NOMO-1 (cell line): ENCODE results near the gene RAB30.

Experiments
- DNase-seq, 2 experiments: peaks; one replicate each; lab custom pipeline; 2025; ENCODE audit not compliant: unreplicated experiment in 2 of 2; lab: John Stamatoyannopoulos, UW

RAB30 gene, protein sequence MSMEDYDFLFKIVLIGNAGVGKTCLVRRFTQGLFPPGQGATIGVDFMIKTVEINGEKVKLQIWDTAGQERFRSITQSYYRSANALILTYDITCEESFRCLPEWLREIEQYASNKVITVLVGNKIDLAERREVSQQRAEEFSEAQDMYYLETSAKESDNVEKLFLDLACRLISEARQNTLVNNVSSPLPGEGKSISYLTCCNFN

DNA sequence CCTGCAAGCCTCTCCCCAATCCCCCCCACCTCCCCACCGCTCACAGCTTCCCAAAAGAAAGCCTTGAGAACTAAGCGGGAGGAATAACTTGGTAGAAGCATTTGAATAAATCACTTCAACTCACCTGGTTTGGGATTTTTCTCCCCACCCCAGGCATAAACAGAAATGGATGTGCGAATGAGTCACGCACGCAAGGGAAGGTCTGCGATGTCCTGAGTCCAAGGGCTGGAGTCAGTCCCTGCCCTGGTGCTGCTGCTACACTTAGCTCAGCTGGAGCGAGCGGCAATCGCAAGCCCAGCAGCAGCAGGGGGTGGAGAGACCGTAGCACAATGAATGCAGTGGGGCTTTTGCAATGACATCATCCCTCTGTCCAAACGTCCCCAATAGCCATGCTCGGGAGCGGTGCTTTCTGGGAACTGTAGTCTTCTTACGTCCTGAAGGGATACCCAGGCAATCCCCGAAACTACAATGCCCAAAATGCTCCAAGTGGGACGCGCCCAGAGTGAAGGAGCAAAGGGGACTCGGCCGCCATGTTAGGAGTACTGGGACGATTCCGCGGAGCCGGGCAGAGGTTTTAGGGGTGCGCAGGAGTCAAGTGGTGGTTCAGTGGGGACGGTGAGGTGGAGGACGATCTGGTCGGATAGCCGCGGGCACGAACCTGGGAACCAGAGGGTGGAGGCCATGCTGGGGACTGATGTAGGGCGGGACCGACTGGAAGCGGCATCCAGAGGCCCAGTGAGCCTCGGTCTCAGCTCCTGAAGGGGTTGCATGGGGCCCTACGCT lies at the start of gene RAB30:
Gene RAB30, minus strand, starts transcription at position 331 of the 783 bp plus-strand sequence. CDS start 74,581 bp downstream, outside the sequence.
- DNase-seq, result peak; percentile 94 to 99

DNA sequence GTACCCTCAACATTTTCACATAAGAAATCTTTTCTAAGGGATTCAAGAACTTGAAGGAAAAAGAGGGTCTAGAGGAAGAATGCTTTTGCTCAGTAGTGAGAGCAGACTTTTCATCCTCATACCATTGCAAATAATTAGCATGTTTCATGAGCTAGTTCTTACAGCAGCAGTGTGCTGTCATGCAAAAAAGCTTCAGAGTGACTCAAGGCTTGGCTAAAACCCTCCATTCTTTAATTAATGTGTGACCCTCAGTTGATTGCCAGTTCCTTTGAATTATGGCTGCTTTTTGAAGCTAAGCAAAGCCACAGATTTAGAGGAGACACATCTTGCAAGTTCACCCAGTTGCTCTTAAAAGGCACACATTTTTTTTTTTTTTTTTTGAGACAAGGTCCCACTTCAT lies 48.6 kb upstream of the RAB30 start:
- no peak for DNase-seq

DNA sequence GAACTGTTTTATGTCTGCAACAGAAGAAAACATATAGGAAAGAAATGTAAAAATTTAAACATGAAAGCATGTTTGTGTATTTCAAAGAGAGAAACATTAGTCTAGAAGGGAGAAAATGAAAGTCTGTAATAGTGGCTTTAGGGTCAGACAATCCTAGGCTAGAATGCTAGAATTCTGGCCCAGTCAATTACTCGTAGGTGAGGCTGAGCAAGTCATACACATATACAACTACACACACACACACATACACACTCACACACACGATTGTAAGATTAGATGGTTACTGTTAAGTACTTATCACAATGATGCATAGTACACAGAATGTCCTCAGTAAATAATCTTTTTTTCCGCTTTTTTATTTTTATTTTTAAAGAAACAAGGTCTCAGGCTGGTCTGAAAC lies 47.5 kb upstream of the RAB30 start:
- DNase-seq, result no peak

DNA sequence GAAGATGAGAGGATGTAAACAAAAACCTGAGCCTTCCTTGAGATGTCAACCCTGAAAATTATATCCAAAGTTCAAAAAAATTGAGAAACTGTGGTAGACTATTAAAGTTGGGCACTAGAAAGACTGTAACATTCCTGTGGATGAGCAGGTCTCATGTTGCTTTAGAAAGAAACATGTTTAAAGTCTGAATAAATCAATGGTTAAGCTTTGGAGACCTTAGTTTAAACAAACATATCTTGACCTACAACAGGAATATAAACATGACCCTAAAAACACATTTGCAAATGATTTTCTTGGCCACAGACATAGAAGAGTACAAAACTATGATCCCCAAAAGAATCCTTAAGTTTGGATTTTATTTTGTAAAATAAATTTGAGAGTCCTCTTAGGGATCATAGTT lies 47.1 kb upstream of the RAB30 start:
- DNase-seq, result no peak

DNA sequence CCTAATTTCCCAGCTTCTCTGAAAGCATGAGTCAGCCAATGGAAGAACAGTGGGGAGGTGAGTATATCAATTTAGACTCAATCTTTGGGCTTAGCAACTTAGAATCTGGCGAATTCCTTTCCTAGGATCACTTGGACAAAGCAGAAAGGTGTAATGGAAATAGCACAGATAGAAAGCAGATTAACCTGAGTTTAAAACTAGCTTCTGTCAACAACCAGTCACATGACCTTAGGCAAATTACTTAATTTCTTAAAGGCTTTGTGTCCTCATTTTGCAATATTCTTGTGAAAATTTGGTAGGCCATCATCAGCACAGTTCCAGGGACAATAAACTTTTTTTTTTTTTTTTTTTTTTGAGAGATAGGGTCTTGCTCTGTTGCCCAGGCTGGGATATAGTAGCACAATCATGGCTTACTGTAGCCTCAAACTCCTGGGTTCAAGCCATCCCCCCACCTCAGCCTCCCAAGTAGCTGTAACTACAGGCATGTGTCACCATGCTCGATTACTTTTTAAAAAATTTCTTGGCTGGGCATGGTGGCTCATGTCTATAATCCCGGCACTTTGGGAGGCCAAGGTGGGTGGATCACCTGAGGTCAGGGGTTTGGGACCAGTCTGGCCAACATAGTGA lies 44.4 kb upstream of the RAB30 start:
- DNase-seq, result peak in 1 of 2 experiments; percentile 19

DNA sequence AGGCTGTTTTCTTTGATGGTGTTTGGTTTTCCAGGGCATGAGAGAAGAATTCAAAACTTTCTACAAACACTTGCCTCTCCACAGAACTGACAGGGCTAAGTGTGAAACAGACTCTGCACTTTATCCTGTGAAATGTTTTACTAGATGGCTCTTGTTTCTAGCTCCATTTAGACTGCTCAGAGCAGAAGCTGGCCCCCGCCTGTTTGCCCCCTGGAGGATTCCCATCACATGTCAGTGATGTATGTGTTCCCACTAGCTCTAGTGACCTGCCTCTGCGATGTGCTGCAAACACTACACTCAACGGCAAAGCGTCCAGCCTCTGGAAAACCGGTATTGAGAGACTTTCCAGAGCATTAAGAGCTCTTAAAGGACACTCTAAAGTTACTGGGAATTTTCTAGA lies 43.9 kb upstream of the RAB30 start:
- DNase-seq, result no peak

DNA sequence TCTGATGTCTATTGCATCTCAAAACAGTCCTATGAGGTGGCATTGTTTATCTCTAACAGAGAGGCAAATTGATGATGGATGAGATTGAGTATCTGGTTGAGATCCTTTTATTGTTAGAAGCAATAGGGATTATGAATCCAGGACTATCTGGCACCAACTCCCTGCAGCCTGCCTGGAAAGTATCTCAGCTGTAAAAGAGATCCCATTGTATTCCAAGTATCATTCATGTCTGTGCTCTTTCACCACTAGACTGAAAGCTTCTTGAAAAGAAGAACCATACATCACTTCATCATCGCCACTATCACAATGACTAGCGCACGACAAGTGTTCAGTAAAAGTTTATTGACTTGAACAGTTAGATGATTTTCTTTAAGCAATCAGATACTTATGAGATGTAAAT lies 43.3 kb upstream of the RAB30 start:
- no peak for DNase-seq

DNA sequence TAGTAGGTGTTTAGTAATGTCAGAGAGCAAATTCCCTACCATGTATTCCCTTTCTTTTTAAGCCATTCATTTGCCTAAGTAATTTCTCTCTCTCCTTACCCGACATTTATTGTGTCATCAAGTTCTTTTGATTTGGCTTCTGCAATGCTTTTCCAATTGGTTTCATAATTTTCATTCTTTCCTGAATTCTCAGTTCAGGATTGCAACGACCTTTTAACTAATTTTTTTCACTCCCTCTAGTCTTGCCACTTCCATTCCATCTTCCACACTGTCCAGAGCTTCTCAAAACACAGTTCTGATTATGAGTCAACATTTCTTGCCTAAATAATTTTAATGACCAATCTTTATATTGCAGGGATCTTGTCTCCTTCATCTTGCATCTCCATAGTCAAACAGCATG lies 41.2 kb upstream of the RAB30 start:
- no peak for DNase-seq

DNA sequence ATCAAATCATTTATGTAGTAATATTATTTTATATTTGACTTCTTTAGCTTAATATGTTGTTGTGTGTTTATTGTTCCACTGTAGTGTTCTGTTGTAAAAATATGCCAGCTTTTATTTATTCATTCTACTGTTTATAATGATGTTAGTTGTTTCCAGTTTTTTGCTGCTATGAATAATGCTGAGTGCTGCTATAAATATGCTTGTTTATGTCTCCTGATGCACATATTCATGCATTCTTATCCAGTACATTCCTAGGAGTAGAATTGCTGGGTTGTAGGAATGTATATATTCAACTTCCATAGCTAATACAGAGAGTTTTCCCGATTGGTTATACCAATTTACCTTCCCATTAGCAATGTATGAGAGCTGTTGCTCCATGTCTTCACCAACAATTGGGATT lies 33.5 kb upstream of the RAB30 start:
- no peak for DNase-seq

DNA sequence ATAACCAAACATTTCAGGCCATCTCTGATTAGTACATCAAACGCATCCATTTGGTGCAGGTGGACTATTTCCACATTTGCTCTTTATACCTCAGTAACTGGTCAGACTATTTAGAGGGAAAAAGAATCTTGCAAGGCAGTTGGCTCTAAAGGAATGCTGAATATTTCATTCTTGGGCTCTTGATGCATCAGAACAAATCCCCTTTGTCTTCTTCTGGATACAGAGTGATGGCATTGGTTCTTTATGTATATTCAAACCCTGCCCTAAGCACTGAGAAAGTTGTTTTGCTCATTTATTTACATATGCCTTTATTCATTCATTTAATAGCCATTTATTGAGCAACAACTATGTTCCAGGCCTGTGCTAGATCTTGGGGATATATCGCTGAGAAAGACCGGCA lies 31.1 kb upstream of the RAB30 start:
- DNase-seq, result no peak

DNA sequence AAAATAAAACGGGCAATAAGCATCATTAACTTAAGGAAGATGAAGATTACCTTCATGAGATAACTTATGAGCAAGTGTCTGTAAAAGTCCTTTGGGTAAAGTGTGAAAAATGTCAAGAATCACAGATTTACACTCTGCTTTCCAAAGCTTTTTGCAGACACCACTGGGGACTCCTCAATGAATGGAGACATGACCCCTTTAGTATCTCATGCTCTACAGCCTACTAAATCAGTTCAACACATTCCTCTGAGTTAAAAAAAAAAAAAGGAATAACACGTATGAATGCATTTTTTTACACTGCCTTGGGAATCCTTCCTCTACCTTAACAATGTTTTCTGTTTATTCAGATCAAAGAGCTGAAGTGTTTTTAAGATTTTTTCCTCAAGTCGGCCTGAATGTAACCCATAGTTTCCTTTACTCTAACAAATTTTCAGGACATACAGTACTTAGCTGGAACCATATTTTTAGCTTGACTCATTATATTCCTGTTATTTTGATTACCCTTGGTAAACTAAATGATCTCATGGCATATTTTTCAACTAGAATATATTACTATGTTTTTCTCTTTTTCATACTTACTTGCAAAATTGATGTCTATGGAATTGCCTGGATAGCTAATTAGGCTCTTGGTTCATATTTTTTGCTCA lies 25.9 kb upstream of the RAB30 start:
- DNase-seq, result no peak

DNA sequence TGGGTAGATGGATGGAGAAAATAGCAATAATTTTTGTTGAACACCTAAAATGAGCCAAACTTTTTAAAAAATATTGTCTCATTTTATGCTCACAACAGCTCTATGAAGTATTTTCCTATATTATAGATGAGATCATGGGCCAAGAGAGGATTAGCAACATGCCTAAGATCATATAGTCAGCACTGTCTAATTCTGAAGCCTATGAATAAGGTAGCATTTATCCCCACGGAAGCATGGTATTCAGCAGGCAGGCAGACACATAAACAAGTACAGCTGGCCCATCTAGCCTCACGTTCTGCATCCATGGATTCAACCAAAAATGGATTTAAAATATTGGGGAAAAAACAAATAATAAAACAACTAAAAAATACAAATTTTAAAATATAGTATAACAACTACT lies 21.9 kb upstream of the RAB30 start:
- DNase-seq, result no peak

DNA sequence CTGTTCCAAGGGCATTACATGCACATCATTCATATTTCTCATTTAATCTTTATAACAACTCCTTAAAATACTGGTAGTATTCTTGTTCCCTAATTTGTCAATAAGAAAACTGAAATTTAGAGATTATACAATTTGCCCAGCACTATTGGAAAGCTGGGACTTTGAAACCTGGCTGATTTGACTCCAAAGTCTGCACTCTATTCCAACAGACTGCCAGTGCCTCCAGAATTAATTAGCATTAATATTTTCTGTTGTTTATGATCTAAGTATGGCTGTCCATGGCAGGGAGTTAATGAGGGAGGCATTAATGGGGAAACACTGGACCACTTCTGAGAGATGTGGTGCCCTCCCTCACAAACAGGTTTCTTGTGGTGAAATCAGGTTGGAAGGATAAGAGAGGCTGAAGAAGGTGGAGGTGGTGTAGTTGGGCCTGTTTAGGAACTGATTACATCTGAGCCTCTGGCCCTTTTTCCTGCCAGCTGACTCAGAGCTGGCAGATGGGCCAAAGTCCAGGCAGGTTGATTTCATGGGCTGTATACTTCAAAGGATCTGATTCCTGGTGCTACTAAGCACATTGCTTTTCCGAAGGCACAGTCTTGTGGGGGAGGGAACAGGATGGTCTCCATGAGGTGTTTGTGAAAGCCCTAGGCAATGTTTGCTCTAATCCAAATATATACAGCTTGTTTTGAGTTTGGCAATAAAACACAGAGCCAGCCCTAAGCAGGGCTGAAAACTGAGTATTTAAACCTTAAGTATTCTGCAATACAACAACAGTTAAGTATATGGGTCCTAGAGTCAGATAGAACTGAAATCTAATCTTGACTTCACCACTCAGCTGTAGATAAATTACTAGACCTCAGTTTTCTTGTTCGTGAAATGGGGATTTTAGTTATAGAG lies 21.0 kb upstream of the RAB30 start:
- no peak for DNase-seq

DNA sequence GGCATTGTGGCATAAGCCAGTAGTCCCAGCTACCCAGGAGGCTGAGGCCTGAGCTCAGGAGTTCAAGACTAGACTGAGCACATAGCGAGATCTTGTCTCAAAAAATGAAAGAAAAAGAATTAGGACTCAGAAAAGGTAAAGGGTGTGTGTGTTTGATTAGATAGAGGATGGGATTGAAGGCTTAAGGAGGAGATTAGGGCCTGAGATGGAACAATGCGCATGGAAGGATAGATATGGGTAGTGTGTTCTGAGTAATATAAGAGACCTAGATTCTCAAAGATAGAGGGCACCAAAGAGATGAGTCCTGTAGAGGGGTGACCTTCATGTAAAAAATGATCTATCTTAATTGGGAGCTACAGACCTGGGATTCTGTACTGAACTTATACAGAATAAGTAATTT lies 17.3 kb upstream of the RAB30 start:
- no peak for DNase-seq

DNA sequence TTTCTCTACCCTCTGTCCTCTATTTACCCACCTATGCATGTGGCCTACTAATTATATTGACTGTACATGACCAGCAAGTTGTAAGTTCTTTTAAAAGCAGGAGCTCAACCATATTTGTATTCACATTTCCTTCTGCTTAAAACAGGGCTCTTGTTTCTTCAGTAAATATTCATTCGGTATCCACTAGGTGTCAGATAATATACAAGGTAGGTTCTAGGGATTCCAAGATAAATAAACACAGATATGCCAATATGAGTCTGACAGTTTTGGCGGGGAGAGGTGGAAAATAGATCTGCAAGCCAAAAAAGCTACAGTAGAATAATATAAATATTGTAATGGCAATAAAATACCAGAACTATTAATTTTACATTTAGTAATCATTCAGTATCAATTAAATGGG lies 15.3 kb upstream of the RAB30 start:
- DNase-seq, result no peak

DNA sequence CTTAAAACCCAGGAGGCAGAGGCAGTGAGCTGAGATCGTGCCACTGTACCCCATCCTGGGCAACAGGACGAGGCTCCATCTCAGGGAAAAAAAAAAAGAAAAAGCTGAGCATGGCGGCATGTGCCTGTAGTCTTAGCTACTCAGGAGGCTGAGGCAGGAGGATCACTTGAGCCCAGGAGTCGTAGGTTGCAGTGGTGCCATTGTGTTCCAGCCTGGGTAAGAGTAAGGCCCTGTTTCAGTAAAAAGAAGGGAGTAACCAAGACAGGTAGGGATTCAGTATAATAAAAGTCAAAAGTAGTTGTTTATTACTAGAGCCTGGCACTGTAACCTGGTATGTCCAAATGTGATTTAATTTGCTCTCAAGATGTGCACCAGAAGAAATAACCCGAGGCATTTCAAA lies 8.1 kb upstream of the RAB30 start:
- no peak for DNase-seq

DNA sequence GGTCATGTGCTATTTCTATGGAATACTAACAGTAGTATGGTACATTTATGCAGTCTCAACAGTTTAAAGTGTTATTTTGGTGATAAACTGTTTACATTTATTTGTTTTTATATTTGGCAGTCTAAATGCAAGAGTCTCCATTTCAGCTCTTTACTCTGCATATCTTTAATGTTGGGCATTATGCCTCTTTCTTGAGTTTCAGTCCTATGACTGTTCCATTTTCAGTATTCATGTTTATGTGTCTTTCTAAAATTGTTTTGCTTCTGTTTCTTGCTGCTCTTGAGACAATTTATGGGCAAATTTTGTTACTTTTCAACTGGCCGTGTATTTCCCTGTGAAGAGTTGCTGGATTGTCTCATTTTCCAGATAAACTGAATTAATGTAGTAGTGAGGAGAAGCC lies 6.6 kb upstream of the RAB30 start:
- no peak for DNase-seq

DNA sequence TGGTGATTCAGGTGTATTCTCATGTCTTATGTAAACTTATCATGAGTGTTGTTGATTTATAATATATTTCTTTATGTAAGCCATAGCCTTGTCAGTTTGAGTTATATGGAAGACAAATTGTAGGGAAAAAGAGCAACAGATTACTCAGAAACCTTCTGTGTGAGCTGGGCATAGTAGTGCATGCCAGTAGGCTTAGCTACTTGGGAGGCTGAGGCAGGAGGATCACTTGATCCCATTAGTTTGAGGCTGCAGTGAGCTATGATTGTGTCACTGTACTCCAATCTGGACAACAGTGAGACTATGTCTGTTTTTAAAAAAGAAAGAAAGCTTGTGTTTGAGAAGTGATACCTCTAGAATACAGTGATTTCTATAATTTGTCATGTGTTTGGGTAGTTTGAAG lies 2.2 kb upstream of the RAB30 start:
- DNase-seq, result no peak

DNA sequence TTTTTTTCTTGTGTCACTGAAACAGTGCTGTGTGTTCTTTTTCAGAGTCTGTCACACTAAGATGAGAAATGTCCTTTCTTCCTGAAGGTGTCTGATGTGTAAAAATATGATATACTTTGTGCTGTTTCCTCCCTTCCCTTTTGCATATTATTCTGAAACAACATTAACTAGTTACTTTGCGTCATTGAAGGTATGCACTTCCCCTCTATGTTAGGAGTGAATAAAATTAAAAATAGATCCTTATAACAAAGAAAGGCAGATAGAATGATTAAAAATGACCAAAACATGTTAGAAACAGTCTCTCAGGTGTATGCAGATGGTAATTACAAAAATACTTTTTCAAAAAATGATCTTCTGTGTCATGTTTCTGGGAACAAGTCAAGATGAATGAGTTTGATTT lies 1.6 kb upstream of the RAB30 start:
- no peak for DNase-seq

DNA sequence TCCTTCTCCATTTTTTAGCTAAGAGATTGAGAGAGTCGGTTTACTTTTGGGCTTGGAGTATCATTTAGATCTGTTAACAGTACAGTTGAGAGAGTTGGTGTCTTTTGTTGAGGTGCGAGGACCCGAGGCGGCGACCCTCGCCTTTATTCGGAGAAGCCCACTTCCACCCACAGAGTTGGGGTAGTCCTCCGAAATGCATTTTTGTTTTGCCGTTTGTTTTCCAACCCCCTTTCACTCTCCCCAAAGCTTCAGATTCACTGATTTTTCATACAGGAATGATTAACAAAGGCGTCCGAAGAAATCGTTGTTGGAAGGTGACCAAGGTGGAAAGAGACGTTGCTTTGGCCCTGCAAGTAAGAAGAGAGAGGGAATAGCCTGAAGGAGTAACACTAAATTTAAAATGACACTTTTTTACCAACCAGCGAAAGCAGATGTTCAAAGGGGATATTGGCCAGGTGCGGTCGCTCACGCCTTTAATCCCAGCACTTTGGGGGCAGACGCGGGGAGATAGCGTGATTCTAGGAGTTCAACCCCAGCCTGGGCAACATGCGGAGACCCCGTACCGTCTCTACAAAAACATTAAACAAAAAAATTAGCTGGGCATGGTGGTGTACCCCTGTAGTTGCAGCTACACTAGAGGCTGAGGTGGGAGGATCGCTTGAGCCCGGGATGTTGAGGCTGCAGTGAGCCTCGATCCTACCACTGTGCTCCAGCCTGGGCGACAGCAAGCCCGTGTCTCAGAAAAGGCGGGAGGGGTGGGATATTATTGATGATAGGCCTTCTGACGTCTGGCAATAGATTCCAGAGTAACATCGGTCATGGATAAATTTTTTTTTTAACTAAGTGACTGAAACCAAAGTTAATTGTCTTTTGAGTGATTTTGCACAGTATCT lies 899 bp upstream of the RAB30 start:
- no peak for DNase-seq
